WERI-Rb-1 (cell line): Measurements from ENCODE around the gene GPI.
"Not testable (repeated sequence)": the region's sequence is repeated elsewhere in the genome, so short reads cannot be mapped to it uniquely, and the experiment has no call there.

ENCODE experiments used
- DNase-seq: peaks from one replicate; pipeline ENCODE4 v3.0.0-alpha.2; 2020
- H3K27ac ChIP-seq: fragments of 250-450 bp; sonication (Bioruptor Pico); 2 replicates; pipeline ENCODE4 v1.5.1; 2020; ENCODE audit warnings: mild to moderate bottlenecking, moderate library complexity
- H3K27me3 ChIP-seq: fragments of 250-450 bp; sonication (Bioruptor Pico); 2 replicates; pipeline ENCODE4 v1.5.1; 2021; ENCODE audit warnings: mild to moderate bottlenecking, low read depth, moderate library complexity; ENCODE audit not compliant: insufficient read depth, severe bottlenecking
- H3K36me3 ChIP-seq: fragments of 250-450 bp; sonication (Bioruptor Pico); 2 replicates; pipeline ENCODE4 v1.5.1; 2020; ENCODE audit warnings: mild to moderate bottlenecking, moderate library complexity
- H3K4me3 ChIP-seq: 2 replicates; pipeline ENCODE4 v1.5.1; 2011; ENCODE audit warnings: low read depth, mild to moderate bottlenecking, control low read depth, low read length
- H3K9me3 ChIP-seq: fragments of 250-450 bp; sonication (Bioruptor Pico); 2 replicates; pipeline ENCODE4 v1.5.1; 2021; ENCODE audit warnings: mild to moderate bottlenecking, moderate library complexity; ENCODE audit not compliant: severe bottlenecking
- TF ChIP-seq, protein P1 (sequence below): IDR thresholded peaks from 2 replicates; pipeline ENCODE4 v1.5.1; 2011; ENCODE audit warnings: low read depth, mild to moderate bottlenecking, control low read depth, inconsistent platforms, low read length

Gene GPI

DNA sequence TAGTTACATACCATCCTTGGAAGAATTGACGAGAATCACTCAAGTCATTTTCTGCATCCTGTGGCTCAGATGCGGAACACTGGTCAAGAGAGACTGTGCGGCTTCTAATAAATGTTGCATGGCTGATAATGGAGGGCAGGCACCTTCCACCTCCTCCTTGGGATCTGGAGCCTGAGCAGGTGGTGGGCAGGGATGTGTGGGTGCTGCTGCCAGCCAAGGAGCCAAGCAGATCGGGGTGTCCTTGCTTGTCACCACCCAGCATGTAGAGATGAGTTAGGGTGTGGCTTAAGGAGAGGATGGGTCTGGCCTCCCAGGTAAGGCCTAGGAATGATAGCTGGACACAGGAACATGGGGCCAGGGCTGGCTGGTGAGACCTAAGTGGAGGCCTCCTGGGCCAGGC, 17.5 kb downstream of the GPI start:
- Histone ChIP-seq H3K27me3 (no peaks in the 10 kb centered on the region), H3K36me3 (peaks cover 73% of the 10 kb centered on the region), H3K9me3 (no peaks in the 10 kb centered on the region), H3K27ac (no peak overlapping the region), H3K4me3 (no peak overlapping the region)
- no peak for DNase-seq
- TF ChIP-seq, protein P1, sequence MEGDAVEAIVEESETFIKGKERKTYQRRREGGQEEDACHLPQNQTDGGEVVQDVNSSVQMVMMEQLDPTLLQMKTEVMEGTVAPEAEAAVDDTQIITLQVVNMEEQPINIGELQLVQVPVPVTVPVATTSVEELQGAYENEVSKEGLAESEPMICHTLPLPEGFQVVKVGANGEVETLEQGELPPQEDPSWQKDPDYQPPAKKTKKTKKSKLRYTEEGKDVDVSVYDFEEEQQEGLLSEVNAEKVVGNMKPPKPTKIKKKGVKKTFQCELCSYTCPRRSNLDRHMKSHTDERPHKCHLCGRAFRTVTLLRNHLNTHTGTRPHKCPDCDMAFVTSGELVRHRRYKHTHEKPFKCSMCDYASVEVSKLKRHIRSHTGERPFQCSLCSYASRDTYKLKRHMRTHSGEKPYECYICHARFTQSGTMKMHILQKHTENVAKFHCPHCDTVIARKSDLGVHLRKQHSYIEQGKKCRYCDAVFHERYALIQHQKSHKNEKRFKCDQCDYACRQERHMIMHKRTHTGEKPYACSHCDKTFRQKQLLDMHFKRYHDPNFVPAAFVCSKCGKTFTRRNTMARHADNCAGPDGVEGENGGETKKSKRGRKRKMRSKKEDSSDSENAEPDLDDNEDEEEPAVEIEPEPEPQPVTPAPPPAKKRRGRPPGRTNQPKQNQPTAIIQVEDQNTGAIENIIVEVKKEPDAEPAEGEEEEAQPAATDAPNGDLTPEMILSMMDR: no peak

DNA sequence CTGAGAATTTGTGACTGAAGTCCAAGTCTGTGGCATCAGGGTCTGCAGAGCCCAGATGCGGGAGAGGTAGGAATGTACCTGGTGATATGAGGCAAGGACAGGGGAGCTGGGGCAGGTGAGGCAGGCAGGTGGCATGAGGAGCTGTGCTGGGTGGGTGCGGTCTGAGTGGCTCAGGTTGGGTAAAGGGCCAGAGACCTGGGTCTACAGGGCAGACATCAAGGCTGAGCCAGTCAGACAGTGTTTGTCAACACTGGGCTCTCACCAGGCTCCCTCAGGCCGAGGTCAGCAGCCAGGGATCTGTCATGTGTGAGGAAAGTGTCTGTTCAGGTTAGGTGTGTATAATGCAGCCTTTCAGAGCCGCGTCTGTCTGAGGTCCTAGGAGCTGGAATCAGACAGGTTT, 18.6 kb downstream of the GPI start:
- TF ChIP-seq, protein P1: no peak
- no peak for DNase-seq
- H3K4me3 ChIP-seq: no peak overlapping the region
- no peak overlapping the region for H3K27ac ChIP-seq
- H3K27me3 ChIP-seq: no peaks in the 10 kb centered on the region
- no peaks in the 10 kb centered on the region for H3K9me3 ChIP-seq
- peaks cover 73% of the 10 kb centered on the region for H3K36me3 ChIP-seq

DNA sequence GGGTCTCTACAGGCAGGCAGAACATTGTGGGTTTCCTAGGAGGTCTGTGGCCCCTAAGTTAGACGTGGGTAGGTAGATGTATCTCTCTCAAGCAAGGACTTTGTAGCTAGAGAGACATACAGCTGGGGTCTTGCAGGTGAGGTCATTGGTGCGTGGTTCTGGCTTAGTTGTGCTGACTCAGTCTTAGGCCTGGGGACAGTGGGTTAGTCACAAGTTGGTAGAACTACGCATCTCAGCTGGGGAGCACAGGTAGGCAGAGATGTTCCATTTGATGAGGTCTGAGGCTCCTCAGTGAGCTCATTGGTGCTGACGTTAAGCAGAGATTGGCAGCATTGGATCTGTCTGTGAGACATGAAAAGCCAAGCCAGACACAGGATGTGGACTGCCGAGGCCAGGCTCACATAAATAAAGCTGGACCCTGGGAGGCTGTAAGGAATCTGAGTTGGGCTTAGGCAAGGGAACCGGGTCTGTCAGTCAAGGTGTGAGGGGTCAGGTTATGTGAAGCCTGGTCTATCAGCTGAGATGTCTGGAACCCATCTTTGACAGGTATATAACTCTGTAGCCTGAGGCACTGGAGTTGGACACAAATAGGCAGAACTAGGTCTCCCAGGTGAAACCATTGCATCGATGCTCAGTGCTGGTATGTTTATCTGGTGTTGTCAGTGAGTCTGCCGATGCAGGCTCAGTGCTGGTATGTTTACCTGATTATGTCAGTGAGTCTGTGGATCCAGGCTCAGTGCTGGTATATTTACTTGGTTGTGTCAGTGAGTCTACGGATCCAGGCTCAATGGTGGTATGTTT, 21.8 kb downstream of the GPI start:
- Histone ChIP-seq H3K36me3 (peaks cover 64% of the 10 kb centered on the region), H3K27ac (no peak overlapping the region), H3K4me3 (no peak overlapping the region), H3K9me3 (no peaks in the 10 kb centered on the region), H3K27me3 (no peaks in the 10 kb centered on the region)
- DNase-seq: no peak
- TF ChIP-seq, protein P1: no peak

DNA sequence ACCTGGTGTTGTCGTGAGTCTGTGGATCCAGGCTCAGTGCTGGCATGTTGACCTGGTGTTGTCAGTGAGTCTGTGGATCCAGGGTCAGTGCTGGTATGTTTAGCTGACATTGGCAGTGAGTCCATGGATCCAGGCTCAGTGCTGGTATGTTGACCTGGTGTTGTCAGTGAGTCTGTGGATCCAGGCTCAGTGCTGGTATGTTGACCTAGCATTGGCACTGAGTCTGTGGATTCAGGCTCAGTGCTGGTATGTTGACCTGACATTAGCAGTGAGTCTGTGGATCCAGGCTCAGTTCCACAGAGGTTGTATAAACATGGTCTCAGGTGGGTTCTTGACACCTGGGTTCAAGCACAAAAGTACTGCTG, 22.4 kb downstream of the GPI start:
- no peak overlapping the region for H3K4me3 ChIP-seq
- no peak for DNase-seq
- peaks cover 59% of the 10 kb centered on the region for H3K36me3 ChIP-seq
- TF ChIP-seq, protein P1: no peak
- no peak overlapping the region for H3K27ac ChIP-seq
- no peaks in the 10 kb centered on the region for H3K9me3 ChIP-seq
- no peaks in the 10 kb centered on the region for H3K27me3 ChIP-seq

DNA sequence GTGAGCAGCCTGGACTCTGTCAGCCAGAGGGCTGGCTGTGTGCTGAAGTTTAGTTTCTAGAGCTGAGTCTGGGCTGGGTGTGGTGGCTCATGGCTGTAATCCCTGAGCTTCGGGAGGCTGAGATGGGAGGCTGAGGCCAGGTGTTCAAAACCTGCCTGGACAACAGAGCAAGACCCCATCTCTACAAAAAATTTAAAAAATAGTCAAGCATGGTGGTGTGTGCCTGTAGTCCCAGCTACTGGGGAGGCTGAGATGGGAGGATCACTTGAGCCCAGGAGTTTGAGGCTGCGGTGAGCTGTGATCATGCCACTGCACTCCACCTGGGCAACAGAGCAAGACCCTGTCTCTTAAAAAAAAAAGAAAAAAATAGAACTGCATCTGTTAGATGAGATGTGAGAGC, 23.7 kb downstream of the GPI start:
- not testable (repeated sequence) for DNase-seq, H3K4me3 ChIP-seq, H3K27me3 ChIP-seq, H3K9me3 ChIP-seq, H3K27ac ChIP-seq
- H3K36me3 ChIP-seq: peaks cover 48% of the 10 kb centered on the region

DNA sequence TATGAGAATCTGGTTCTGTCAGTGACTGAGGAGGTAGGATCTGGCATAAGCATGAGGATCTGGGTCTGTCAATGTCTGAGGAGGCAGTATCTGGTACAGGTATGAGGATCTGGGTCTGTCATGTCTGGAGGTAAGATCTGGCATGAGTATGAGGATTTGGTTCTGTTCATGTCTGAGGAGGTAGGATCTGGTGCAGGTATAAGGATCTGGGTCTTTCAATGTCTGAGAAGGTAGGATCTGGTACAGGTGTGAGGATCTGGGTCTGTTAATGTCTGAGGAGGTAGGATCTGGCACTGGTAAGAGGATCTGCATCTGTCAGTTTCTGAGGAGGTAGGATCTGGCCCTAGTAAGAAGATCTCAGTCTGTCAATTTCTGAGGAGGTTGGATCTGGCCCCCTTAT, 26.8 kb downstream of the GPI start:
- Histone ChIP-seq H3K4me3 (no peak overlapping the region), H3K36me3 (peaks cover 57% of the 10 kb centered on the region), H3K27ac (no peak overlapping the region), H3K27me3 (no peaks in the 10 kb centered on the region), H3K9me3 (no peaks in the 10 kb centered on the region)
- TF ChIP-seq, protein P1: no peak
- no peak for DNase-seq
